Fibroblast of upper back skin (primary cell): ENCODE measurements around the gene LRGUK.

Experiments used
- DNase-seq: peaks from one replicate; pipeline ENCODE4 v3.0.0-alpha.2; 2013

Gene LRGUK

DNA sequence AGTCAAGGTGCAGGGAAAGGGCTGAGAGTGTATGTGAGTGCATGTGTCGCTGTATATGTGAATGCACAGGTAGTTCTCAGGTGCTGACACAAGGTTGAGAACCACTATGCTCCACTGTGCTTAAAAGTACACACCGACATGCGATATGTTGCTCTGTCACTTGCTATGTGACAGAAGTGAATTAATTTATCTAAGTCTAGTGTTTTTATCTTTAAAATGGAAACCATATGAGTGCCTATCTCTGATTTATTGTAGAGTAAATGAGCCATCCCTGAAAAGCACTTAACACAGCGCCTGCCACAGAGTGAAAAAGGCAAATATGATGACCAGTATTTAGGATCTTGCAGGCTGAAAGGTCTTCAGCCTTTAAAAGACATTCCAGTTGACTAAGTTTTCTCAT, 184.7 kb downstream of the LRGUK start:
- DNase-seq, result no peak

DNA sequence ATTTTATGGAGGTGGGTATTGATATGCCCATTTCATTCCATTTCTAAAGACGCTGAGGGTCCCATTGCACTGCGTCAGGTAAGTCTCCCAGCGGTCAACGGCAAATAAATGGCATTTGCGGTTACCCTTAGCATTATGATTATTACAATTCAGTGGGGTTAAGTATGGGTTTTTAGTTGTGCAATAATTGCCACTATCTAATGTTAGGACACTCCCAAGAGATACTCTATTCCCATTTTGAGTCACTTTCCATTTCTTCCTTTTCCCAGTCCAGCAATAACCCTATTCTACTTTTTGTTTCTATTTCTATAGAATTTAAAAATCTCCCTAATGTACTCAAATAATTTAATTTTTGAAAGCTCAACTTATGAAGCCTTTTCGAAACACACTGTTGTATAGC, 185.6 kb downstream of the LRGUK start:
- DNase-seq, result no peak

DNA sequence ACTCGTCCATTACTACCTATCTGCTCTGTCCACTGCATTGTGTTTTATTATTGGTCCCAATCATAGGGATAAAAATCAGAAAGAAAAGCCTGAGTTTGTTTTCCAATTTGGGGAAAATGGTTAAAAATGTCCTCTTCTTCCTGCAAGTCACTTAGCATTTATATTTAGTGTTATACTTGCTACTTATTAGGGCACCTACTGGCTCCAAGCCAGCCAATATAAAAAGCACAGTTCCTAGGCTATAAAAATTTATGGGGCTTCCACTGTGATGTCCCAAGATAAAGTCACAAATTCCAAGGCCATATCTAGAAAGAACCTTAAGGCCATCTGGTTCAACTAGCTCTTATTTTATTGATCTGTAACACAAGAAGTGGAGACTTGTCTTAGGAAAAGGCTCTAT, 186.4 kb downstream of the LRGUK start:
- DNase-seq, result no peak
